ENCODE measurements around the gene TPSB2.

DNA sequence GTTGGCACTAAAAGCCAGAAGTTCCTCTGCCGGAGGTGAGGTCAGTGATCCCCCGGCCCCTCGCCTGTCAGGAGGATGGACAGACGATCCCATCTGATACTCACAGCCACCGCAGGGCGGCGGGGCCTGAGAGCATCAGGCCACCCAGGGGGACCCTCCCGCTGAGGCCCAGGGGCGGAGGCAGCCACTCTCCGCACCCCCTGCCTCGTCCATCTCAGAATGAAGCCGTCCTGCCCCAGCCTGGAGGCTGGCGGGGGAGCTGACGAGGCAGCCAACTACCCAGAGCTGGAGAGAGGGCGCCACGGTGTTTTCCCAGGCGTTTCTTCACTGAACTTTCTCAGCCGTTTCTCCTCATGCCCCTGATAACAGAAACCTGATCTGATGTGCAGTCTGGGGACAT lies 48.5 kb upstream of the TPSB2 start:
- TF ChIP-seq, protein P1, sequence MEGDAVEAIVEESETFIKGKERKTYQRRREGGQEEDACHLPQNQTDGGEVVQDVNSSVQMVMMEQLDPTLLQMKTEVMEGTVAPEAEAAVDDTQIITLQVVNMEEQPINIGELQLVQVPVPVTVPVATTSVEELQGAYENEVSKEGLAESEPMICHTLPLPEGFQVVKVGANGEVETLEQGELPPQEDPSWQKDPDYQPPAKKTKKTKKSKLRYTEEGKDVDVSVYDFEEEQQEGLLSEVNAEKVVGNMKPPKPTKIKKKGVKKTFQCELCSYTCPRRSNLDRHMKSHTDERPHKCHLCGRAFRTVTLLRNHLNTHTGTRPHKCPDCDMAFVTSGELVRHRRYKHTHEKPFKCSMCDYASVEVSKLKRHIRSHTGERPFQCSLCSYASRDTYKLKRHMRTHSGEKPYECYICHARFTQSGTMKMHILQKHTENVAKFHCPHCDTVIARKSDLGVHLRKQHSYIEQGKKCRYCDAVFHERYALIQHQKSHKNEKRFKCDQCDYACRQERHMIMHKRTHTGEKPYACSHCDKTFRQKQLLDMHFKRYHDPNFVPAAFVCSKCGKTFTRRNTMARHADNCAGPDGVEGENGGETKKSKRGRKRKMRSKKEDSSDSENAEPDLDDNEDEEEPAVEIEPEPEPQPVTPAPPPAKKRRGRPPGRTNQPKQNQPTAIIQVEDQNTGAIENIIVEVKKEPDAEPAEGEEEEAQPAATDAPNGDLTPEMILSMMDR (IDR thresholded peaks at IDR 0.05; ENCODE audit: insufficient read depth, low read depth, low read length), result no peak
- no peak for TF ChIP-seq EZH2 (IDR thresholded peaks at IDR 0.05; ENCODE audit: insufficient read depth, low read length)

Data from astrocyte (in vitro differentiated cells and primary cell).